SK-N-SH treated with all-trans-retinoic acid at 6 μM for 48 hours (cell line): Measurements from ENCODE around the gene HMCN2.

Experiments
- ATAC-seq: fragments of 200-7000 bp; cut with Tn5 transposase; 3 replicates; pipeline ENCODE4 v1.9.1; 2020; ENCODE audit warnings: mild to moderate bottlenecking, moderate library complexity
- ARNTL ChIP-seq: fragments of 450-650 bp; formaldehyde crosslinking; IDR thresholded peaks from 2 replicates; pipeline ENCODE4 v1.5.0; 2020; ENCODE audit warnings: low read depth, mild to moderate bottlenecking, moderate library complexity, borderline replicate concordance
- BACH2 ChIP-seq: fragments of 250-450 bp; sonication (Bioruptor Pico); IDR thresholded peaks from 2 replicates; pipeline ENCODE4 v1.9.0; 2021; ENCODE audit warnings: mild to moderate bottlenecking, borderline replicate concordance
- CREB5 ChIP-seq: fragments of 250-450 bp; sonication (Bioruptor Pico); IDR thresholded peaks from 2 replicates; pipeline ENCODE4 v1.5.1; 2020; ENCODE audit warnings: low read depth, mild to moderate bottlenecking, moderate library complexity
- CSDC2 ChIP-seq: fragments of 250-450 bp; sonication (Bioruptor Pico); IDR thresholded peaks from 2 replicates; pipeline ENCODE4 v1.5.0; 2020; ENCODE audit warnings: mild to moderate bottlenecking, moderate library complexity
- CSRNP3 ChIP-seq: fragments of 250-450 bp; sonication (Bioruptor Pico); IDR thresholded peaks from 2 replicates; pipeline ENCODE4 v1.5.1; 2021; ENCODE audit warnings: mild to moderate bottlenecking, moderate library complexity
- ESRRG ChIP-seq: fragments of 250-450 bp; sonication (Bioruptor Pico); IDR thresholded peaks from 2 replicates; pipeline ENCODE4 v1.6.1; 2021; ENCODE audit warnings: mild to moderate bottlenecking
- GLIS3 ChIP-seq: fragments of 250-450 bp; sonication (Bioruptor Pico); IDR thresholded peaks from 2 replicates; pipeline ENCODE4 v1.5.0; 2020; ENCODE audit warnings: mild to moderate bottlenecking, moderate library complexity
- OSR1 ChIP-seq: fragments of 250-450 bp; sonication (Bioruptor Pico); IDR thresholded peaks from 2 replicates; pipeline ENCODE4 v1.8.0; 2022; ENCODE audit warnings: moderate library complexity, mild to moderate bottlenecking, inconsistent platforms
- POU6F1 ChIP-seq: fragments of 250-450 bp; sonication (Bioruptor Pico); IDR thresholded peaks from 2 replicates; pipeline ENCODE4 v1.8.0; 2021; ENCODE audit warnings: low read depth, mild to moderate bottlenecking, moderate library complexity, borderline replicate concordance
- PPARA ChIP-seq: fragments of 250-450 bp; sonication (Bioruptor Pico); IDR thresholded peaks from 2 replicates; pipeline ENCODE4 v1.5.0; 2020; ENCODE audit warnings: mild to moderate bottlenecking, borderline replicate concordance
- RARB ChIP-seq: fragments of 250-450 bp; sonication (Bioruptor Pico); IDR thresholded peaks from 2 replicates; pipeline ENCODE4 v1.8.0; 2021; ENCODE audit warnings: mild to moderate bottlenecking, moderate library complexity
- SNAI2 ChIP-seq: fragments of 250-450 bp; sonication (Bioruptor Pico); IDR thresholded peaks from 2 replicates; pipeline ENCODE4 v1.5.0; 2020; ENCODE audit warnings: mild to moderate bottlenecking, moderate library complexity
- TCF4 ChIP-seq: fragments of 250-450 bp; sonication (Bioruptor Pico); IDR thresholded peaks from 2 replicates; pipeline ENCODE4 v1.8.0; 2021; ENCODE audit warnings: mild to moderate bottlenecking, moderate library complexity, borderline replicate concordance
- TOX ChIP-seq: fragments of 250-450 bp; sonication (Bioruptor Pico); IDR thresholded peaks from 2 replicates; pipeline ENCODE4 v1.8.0; 2021; ENCODE audit warnings: mild to moderate bottlenecking, moderate library complexity, borderline replicate concordance
- TSHZ2 ChIP-seq: fragments of 250-450 bp; sonication (Bioruptor Pico); IDR thresholded peaks from 2 replicates; pipeline ENCODE4 v1.5.0; 2020; ENCODE audit warnings: mild to moderate bottlenecking, moderate library complexity
- ZFP3 ChIP-seq: fragments of 250-450 bp; sonication (Bioruptor Pico); IDR thresholded peaks from 2 replicates; pipeline ENCODE4 v1.5.0; 2020; ENCODE audit warnings: mild to moderate bottlenecking, moderate library complexity
- ZFP30 ChIP-seq: fragments of 450-650 bp; formaldehyde crosslinking; IDR thresholded peaks from 2 replicates; pipeline ENCODE4 v1.5.0; 2022; ENCODE audit warnings: mild to moderate bottlenecking, moderate library complexity
- ZNF70 ChIP-seq: fragments of 450-650 bp; formaldehyde crosslinking; IDR thresholded peaks from 2 replicates; pipeline ENCODE4 v1.5.0; 2020; ENCODE audit warnings: mild to moderate bottlenecking, moderate library complexity
- ZNF8 ChIP-seq: fragments of 450-650 bp; formaldehyde crosslinking; IDR thresholded peaks from 2 replicates; pipeline ENCODE4 v1.5.0; 2020; ENCODE audit warnings: mild to moderate bottlenecking, moderate library complexity

Gene HMCN2

GRCh38 chr9:130405657-130406257 is 140.2 kb downstream of the HMCN2 start:
- no peak for ATAC-seq
- no peak for TF ChIP-seq CSRNP3 (CRISPR knock-in tag)
- TF ChIP-seq ESRRG, result no peak
- no peak for TF ChIP-seq SNAI2 (CRISPR knock-in tag)
- TF ChIP-seq TSHZ2 (CRISPR knock-in tag), result no peak
- no peak for TF ChIP-seq TOX (CRISPR knock-in tag)
- TF ChIP-seq ZFP3, result no peak
- no peak for TF ChIP-seq ZNF70 (CRISPR knock-in tag)
- no peak for TF ChIP-seq OSR1 (CRISPR knock-in tag)
- no peak for TF ChIP-seq ARNTL (CRISPR knock-in tag)
- TF ChIP-seq CREB5 (CRISPR knock-in tag), result no peak
- TF ChIP-seq GLIS3 (CRISPR knock-in tag), result no peak
- no peak for TF ChIP-seq BACH2 (CRISPR knock-in tag)

- ATAC-seq, result no peak
- no peak for TF ChIP-seq ZFP3
Observed at GRCh38 chr9:130406278-130406895, 140.8 kb downstream of the HMCN2 start.

DNA sequence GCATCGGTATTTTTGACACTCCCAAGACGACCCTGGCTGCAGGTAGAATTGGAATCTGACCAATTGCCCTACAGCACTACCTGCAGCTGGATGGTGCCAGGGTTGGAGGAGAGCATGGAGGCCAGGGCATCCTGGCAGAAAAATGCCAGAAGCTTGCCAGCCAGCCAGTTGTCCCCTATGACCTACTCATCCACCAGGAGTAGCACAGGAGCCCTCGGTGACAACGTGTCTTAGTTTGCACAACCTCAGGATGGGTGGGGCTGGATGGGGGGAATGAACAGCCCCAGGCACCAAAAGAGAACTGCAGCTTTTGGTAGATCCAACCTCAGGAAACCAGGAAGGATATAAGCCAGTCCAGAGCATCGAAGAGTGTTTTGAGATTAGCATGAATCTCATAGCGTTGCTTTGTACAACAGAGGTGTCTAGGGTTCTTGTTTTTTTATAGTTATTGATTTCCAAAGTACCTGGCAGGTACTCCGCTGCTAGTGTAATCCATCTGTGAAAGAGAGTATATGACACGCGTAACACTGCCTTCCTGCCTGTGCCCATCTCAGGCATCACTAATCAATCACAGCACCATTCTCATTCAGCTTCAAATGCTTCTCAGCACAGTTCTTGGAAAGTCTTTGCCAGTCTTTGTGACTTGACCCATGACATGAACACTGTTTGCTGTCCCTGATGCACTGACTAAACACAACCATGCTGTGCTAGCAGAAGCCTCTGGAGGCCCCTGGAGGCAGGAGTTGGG is 142.5 kb downstream of the HMCN2 start:
- no peak for TF ChIP-seq RARB
- no peak for TF ChIP-seq ZFP3
- TF ChIP-seq OSR1 (CRISPR knock-in tag), result no peak
- TF ChIP-seq BACH2 (CRISPR knock-in tag), result no peak
- no peak for TF ChIP-seq ARNTL (CRISPR knock-in tag)
- TF ChIP-seq CSDC2, result no peak
- no peak for TF ChIP-seq TSHZ2 (CRISPR knock-in tag)
- TF ChIP-seq CREB5 (CRISPR knock-in tag), result no peak
- no peak for TF ChIP-seq ZFP30 (CRISPR knock-in tag)
- TF ChIP-seq TCF4 (CRISPR knock-in tag), result no peak
- TF ChIP-seq ZNF70 (CRISPR knock-in tag), result no peak
- no peak for TF ChIP-seq TOX (CRISPR knock-in tag)
- no peak for TF ChIP-seq POU6F1
- TF ChIP-seq PPARA (CRISPR knock-in tag), result no peak
- TF ChIP-seq ZNF8 (CRISPR knock-in tag), result no peak
- TF ChIP-seq CSRNP3 (CRISPR knock-in tag), result no peak
- TF ChIP-seq, all 23 proteins: peak for 0
- no peak for ATAC-seq
